Measurements from ENCODE around the gene FAM78B.

Gene FAM78B

GRCh38 chr1:166164995-166165660, 1.7 kb downstream of the FAM78B start:
- DNase-seq (ENCODE audit: low spot score) = peak; percentile 50

GRCh38 chr1:166164646-166164994, 2.2 kb downstream of the FAM78B start:
- no peak for DNase-seq (ENCODE audit: low spot score)

GRCh38 chr1:166159656-166160055, 7.1 kb downstream of the FAM78B start:
- no peak for DNase-seq (ENCODE audit: low spot score)

GRCh38 chr1:166156674-166157073, 10.1 kb downstream of the FAM78B start:
- DNase-seq (ENCODE audit: low spot score) = no peak

GRCh38 chr1:166155108-166155507, 11.7 kb downstream of the FAM78B start:
- no peak for DNase-seq (ENCODE audit: low spot score)

- DNase-seq (ENCODE audit: low spot score) = no peak
Observed at GRCh38 chr1:166153525-166154314, 13.1 kb downstream of the FAM78B start.

GRCh38 chr1:166152978-166153377, 13.8 kb downstream of the FAM78B start:
- DNase-seq (ENCODE audit: low spot score) = no peak

- no peak for DNase-seq (ENCODE audit: low spot score)
Observed at GRCh38 chr1:166151804-166152203, 15.0 kb downstream of the FAM78B start.

- DNase-seq (ENCODE audit: low spot score) = no peak
Observed at GRCh38 chr1:166145499-166145898, 21.3 kb downstream of the FAM78B start.

- DNase-seq (ENCODE audit: low spot score) = no peak
Observed at GRCh38 chr1:166141969-166142368, 24.8 kb downstream of the FAM78B start.

- DNase-seq (ENCODE audit: low spot score) = no peak
Observed at GRCh38 chr1:166140251-166140650, 26.6 kb downstream of the FAM78B start.

GRCh38 chr1:166139735-166140134, 27.1 kb downstream of the FAM78B start:
- no peak for DNase-seq (ENCODE audit: low spot score)

GRCh38 chr1:166136699-166137401, 30.0 kb downstream of the FAM78B start:
- no peak for DNase-seq (ENCODE audit: low spot score)

GRCh38 chr1:166136222-166136621, 30.6 kb downstream of the FAM78B start:
- DNase-seq (ENCODE audit: low spot score) = no peak

GRCh38 chr1:166133857-166134256, 32.9 kb downstream of the FAM78B start:
- DNase-seq (ENCODE audit: low spot score) = no peak

GRCh38 chr1:166133276-166133841, 33.4 kb downstream of the FAM78B start:
- DNase-seq (ENCODE audit: low spot score) = no peak

- DNase-seq (ENCODE audit: low spot score) = no peak
Observed at GRCh38 chr1:166132496-166132895, 34.3 kb downstream of the FAM78B start.

GRCh38 chr1:166129006-166129405, 37.8 kb downstream of the FAM78B start:
- peak; percentile 66 for DNase-seq (ENCODE audit: low spot score)

GRCh38 chr1:166128195-166128594, 38.6 kb downstream of the FAM78B start:
- no peak for DNase-seq (ENCODE audit: low spot score)

- no peak for DNase-seq (ENCODE audit: low spot score)
Observed at GRCh38 chr1:166127003-166127402, 39.8 kb downstream of the FAM78B start.

GRCh38 chr1:166122873-166123466, 43.8 kb downstream of the FAM78B start:
- no peak for DNase-seq (ENCODE audit: low spot score)

GRCh38 chr1:166121010-166121409, 45.8 kb downstream of the FAM78B start:
- DNase-seq (ENCODE audit: low spot score) = no peak
